RWPE2 (cell line): Measurements from ENCODE around the gene PTPMT1.
"Not testable (repeated sequence)": the region's sequence is repeated elsewhere in the genome, so short reads cannot be mapped to it uniquely, and the experiment has no call there.

Experiments used
- ATAC-seq: fragments of 200-7000 bp; cut with Tn5 transposase; 3 replicates; pipeline ENCODE4 v1.9.1; 2021; ENCODE audit warnings: low read depth
- DNase-seq: peaks from one replicate; pipeline ENCODE4 v3.0.0-alpha.2; 2020; ENCODE audit warnings: low spot score
- H3K27ac ChIP-seq: fragments of 450-650 bp; 2 replicates; pipeline ENCODE4 v1.5.1; 2017; ENCODE audit warnings: mild to moderate bottlenecking; ENCODE audit not compliant: poor library complexity, severe bottlenecking
- H3K27me3 ChIP-seq: fragments of 250-450 bp; sonication (Bioruptor Pico); 2 replicates; pipeline ENCODE4 v1.5.1; 2021; ENCODE audit warnings: mild to moderate bottlenecking, moderate library complexity; ENCODE audit not compliant: insufficient read depth, poor library complexity, severe bottlenecking
- H3K36me3 ChIP-seq: fragments of 250-450 bp; sonication (Bioruptor Pico); 2 replicates; pipeline ENCODE4 v1.5.1; 2020; ENCODE audit warnings: low read depth, mild to moderate bottlenecking, moderate library complexity
- H3K4me1 ChIP-seq: fragments of 250-450 bp; sonication (Bioruptor Pico); 2 replicates; pipeline ENCODE4 v1.5.1; 2021; ENCODE audit warnings: mild to moderate bottlenecking, moderate library complexity; ENCODE audit not compliant: insufficient read depth, poor library complexity, severe bottlenecking
- H3K4me3 ChIP-seq: fragments of 250-450 bp; sonication (Bioruptor Pico); 2 replicates; pipeline ENCODE4 v1.5.1; 2021; ENCODE audit warnings: mild to moderate bottlenecking, moderate library complexity; ENCODE audit not compliant: severe bottlenecking
- H3K9me3 ChIP-seq: fragments of 250-450 bp; sonication (Bioruptor Pico); 2 replicates; pipeline ENCODE4 v1.5.1; 2021; ENCODE audit warnings: mild to moderate bottlenecking, moderate library complexity; ENCODE audit not compliant: severe bottlenecking
- TF ChIP-seq, protein P1 (sequence below): fragments of 450-650 bp; IDR thresholded peaks from one replicate; pipeline ENCODE4 v1.5.1; 2017; ENCODE audit warnings: mild to moderate bottlenecking, moderate library complexity; ENCODE audit not compliant: poor library complexity, severe bottlenecking

PTPMT1 gene

GRCh38 chr11:47553406-47553743 is 12.0 kb upstream of the PTPMT1 start:
- Histone ChIP-seq H3K36me3 (peaks cover 27% of the 10 kb centered on the region), H3K27me3 (no peaks in the 10 kb centered on the region), H3K4me3 (peak overlapping the region; percentile 75), H3K4me1 (peaks cover 16% of the 10 kb centered on the region), H3K9me3 (no peaks in the 10 kb centered on the region), H3K27ac (peak overlapping the region; percentile 82)
- TF ChIP-seq, protein P1, sequence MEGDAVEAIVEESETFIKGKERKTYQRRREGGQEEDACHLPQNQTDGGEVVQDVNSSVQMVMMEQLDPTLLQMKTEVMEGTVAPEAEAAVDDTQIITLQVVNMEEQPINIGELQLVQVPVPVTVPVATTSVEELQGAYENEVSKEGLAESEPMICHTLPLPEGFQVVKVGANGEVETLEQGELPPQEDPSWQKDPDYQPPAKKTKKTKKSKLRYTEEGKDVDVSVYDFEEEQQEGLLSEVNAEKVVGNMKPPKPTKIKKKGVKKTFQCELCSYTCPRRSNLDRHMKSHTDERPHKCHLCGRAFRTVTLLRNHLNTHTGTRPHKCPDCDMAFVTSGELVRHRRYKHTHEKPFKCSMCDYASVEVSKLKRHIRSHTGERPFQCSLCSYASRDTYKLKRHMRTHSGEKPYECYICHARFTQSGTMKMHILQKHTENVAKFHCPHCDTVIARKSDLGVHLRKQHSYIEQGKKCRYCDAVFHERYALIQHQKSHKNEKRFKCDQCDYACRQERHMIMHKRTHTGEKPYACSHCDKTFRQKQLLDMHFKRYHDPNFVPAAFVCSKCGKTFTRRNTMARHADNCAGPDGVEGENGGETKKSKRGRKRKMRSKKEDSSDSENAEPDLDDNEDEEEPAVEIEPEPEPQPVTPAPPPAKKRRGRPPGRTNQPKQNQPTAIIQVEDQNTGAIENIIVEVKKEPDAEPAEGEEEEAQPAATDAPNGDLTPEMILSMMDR = peak; percentile 79
- ATAC-seq (peak; percentile 50), DNase-seq (no peak)

- H3K27ac ChIP-seq, H3K9me3 ChIP-seq, H3K27me3 ChIP-seq, DNase-seq, H3K4me1 ChIP-seq, H3K36me3 ChIP-seq, ATAC-seq, H3K4me3 ChIP-seq: not testable (repeated sequence)
Measured at GRCh38 chr11:47557004-47557403, 8.4 kb upstream of the PTPMT1 start.

- Histone ChIP-seq H3K4me1 (no peaks in the 10 kb centered on the region), H3K4me3 (no peak overlapping the region), H3K27ac (no peak overlapping the region), H3K27me3 (no peaks in the 10 kb centered on the region), H3K36me3 (no peaks in the 10 kb centered on the region), H3K9me3 (no peaks in the 10 kb centered on the region)
- DNase-seq = no peak
- TF ChIP-seq, protein P1 = no peak
- ATAC-seq = no peak
Measured at GRCh38 chr11:47558695-47559094, 6.7 kb upstream of the PTPMT1 start.

- Histone ChIP-seq H3K27me3 (no peaks in the 10 kb centered on the region), H3K9me3 (no peaks in the 10 kb centered on the region), H3K27ac (no peak overlapping the region), H3K4me3 (no peak overlapping the region), H3K36me3 (no peaks in the 10 kb centered on the region), H3K4me1 (no peaks in the 10 kb centered on the region)
- ATAC-seq = no peak
- TF ChIP-seq, protein P1 = no peak
- no peak for DNase-seq
Measured at GRCh38 chr11:47560426-47560825, 5.0 kb upstream of the PTPMT1 start.

- not testable (repeated sequence) for H3K36me3 ChIP-seq, H3K4me1 ChIP-seq, ATAC-seq, H3K4me3 ChIP-seq, DNase-seq, H3K9me3 ChIP-seq, H3K27ac ChIP-seq, H3K27me3 ChIP-seq
Measured at GRCh38 chr11:47562393-47562792, 3.0 kb upstream of the PTPMT1 start.

- ATAC-seq, H3K27me3 ChIP-seq, H3K9me3 ChIP-seq, H3K27ac ChIP-seq, DNase-seq, H3K4me1 ChIP-seq, H3K4me3 ChIP-seq: not testable (repeated sequence)
- peaks cover 19% of the 10 kb centered on the region for H3K36me3 ChIP-seq
Measured at GRCh38 chr11:47564366-47564765, 1.0 kb upstream of the PTPMT1 start.
